ENCODE results near the gene ASH1L. TPM values are rescaled to one million over a fixed set of nuclear protein-coding genes. Genes with fewer than 3 reads are reported as not detected.
"Not testable (repeated sequence)": the region's sequence is repeated elsewhere in the genome, so short reads cannot be mapped to it uniquely, and the experiment has no call there.

Gene ASH1L
- total and polyA plus RNA-seq, 7 experiments from 2014 or later = 20.1 to 109 (median 87.0) TPM

DNA sequence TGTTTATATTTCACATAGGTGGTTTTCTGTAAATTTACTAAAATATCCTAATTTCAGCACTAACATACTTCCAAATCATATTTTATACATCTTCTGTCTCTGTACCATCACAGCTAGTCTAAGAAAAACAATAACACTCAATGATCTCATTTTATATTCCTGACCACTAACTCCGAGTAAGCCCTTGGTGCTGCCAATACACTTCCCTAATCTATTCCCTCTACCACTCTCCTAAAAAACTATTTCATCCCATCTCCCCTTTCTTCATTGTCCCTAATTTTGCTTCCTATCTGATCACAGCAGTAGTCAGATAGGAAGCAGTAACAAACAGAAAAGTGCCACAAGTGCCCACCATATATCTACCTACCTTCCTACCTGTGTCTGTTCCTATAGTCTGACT is 36.2 kb downstream of the ASH1L start:
- ChIA-PET CTCF (no interaction called here), POLR2A (no interaction called here)
- ATAC-seq (no peak), DNase-seq (no peak)
- peaks cover 4% of the 10 kb centered on the region in 2 donors for H3K4me1 ChIP-seq (ENCODE audit: control insufficient read depth in 2 of 2, insufficient read depth in 2 of 2, low read length in 2 of 2)
- H3K27me3 Mint-ChIP-seq = no peaks in the 10 kb centered on the region
- H3K4me3 ChIP-seq (ENCODE audit: low read length) = no peak overlapping the region
- no peaks in the 10 kb centered on the region for H3K9me3 ChIP-seq (ENCODE audit: control insufficient read depth in 2 of 3, low read length in 3 of 3)
- no peak overlapping the region for H3K27ac Mint-ChIP-seq
- H3K36me3 Mint-ChIP-seq = peaks cover 1 to 16% (median 10%) of the 10 kb centered on the region in 5 donors
- H3K36me3 ChIP-seq (ENCODE audit: control insufficient read depth in 2 of 3, insufficient read depth in 3 of 3, low read length in 3 of 3) = no peaks in the 10 kb centered on the region
- no peaks in the 10 kb centered on the region for H3K9me3 Mint-ChIP-seq
- intact Hi-C loops (cut with micrococcal nuclease) = no loop called here
- H3K27me3 ChIP-seq (ENCODE audit: control insufficient read depth in 2 of 2, insufficient read depth in 2 of 2, low read length in 2 of 2) = no peaks in the 10 kb centered on the region
- no peak overlapping the region for H3K4me3 Mint-ChIP-seq
- H3K27ac ChIP-seq (ENCODE audit: low read depth, low read length) = no peak overlapping the region
- peaks cover 26 to 61% (median 39%) of the 10 kb centered on the region in 7 donors for H3K4me1 Mint-ChIP-seq

DNA sequence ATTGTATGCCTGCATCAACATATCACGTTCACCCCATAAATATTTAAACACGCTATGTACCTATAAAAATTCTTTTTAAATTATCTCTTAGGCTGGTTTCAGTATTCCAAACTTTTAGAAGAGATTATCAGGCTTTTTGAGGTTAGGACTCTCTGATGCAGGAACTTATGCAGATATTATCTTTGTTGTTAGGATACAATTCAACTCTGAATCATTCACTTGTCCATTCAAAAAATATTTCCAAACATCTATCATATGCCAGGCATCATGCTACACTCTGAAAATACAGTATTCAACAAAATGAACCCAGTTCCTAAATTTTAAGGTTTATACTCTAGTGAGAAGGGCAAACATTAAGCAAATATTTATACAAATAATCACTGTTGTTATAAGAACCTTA is 40.5 kb downstream of the ASH1L start:
- intact Hi-C loops (cut with micrococcal nuclease) = no loop called here
- H3K36me3 ChIP-seq (ENCODE audit: control insufficient read depth in 2 of 3, insufficient read depth in 3 of 3, low read length in 3 of 3) = peaks cover 0 to 9% (median 3%) of the 10 kb centered on the region in 3 experiments
- ATAC-seq (no peak), DNase-seq (no peak)
- peaks cover 15 to 76% (median 70%) of the 10 kb centered on the region in 7 donors for H3K4me1 Mint-ChIP-seq
- no peak overlapping the region for H3K27ac ChIP-seq (ENCODE audit: low read depth, low read length)
- no peaks in the 10 kb centered on the region for H3K27me3 Mint-ChIP-seq
- H3K4me3 Mint-ChIP-seq = no peak overlapping the region
- ChIA-PET POLR2A (no interaction called here), CTCF (no interaction called here)
- no peak overlapping the region for H3K4me3 ChIP-seq (ENCODE audit: low read length)
- H3K27ac Mint-ChIP-seq = peak overlapping the region in 1 of 9 donors; percentile 23
- peaks cover 4 to 8% of the 10 kb centered on the region in 2 donors for H3K4me1 ChIP-seq (ENCODE audit: control insufficient read depth in 2 of 2, insufficient read depth in 2 of 2, low read length in 2 of 2)
- no peaks in the 10 kb centered on the region for H3K9me3 ChIP-seq (ENCODE audit: control insufficient read depth in 2 of 3, low read length in 3 of 3)
- no peaks in the 10 kb centered on the region for H3K9me3 Mint-ChIP-seq
- peaks cover 4 to 29% (median 23%) of the 10 kb centered on the region in 5 donors for H3K36me3 Mint-ChIP-seq
- no peaks in the 10 kb centered on the region for H3K27me3 ChIP-seq (ENCODE audit: control insufficient read depth in 2 of 2, insufficient read depth in 2 of 2, low read length in 2 of 2)

DNA sequence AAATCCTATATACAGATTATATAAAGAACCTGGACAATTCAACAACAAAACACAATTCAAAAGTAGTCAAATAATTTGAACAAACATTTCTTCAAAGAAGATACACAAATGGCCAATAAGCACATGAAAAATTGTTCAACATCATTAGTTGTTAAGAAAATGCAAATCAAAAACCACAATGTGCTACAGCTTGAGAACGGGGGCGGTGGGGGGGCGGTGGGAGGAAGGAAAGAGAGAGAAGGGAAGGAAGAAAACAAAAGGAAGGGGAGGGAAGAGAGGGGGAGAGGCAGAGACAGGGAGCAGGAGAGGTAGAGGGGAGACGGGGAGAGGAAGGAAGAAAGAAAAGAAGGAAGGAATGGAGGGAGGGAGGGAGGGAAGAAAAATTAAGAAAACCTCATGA is 44.1 kb downstream of the ASH1L start:
- ChIA-PET POLR2A (no interaction called here), CTCF (no interaction called here)
- Histone ChIP-seq H3K9me3 (ENCODE audit: control insufficient read depth in 2 of 3, low read length in 3 of 3) (no peaks in the 10 kb centered on the region), H3K4me3 (ENCODE audit: low read length) (no peak overlapping the region), H3K27me3 (ENCODE audit: control insufficient read depth in 2 of 2, insufficient read depth in 2 of 2, low read length in 2 of 2) (no peaks in the 10 kb centered on the region), H3K27ac (ENCODE audit: low read depth, low read length) (no peak overlapping the region), H3K36me3 (ENCODE audit: control insufficient read depth in 2 of 3, insufficient read depth in 3 of 3, low read length in 3 of 3) (peaks cover 0 to 11% (median 3%) of the 10 kb centered on the region in 3 experiments), H3K4me1 (ENCODE audit: control insufficient read depth in 2 of 2, insufficient read depth in 2 of 2, low read length in 2 of 2) (peaks cover 9 to 20% of the 10 kb centered on the region in 2 donors)
- H3K36me3 Mint-ChIP-seq = peaks cover 4 to 27% (median 26%) of the 10 kb centered on the region in 5 donors
- H3K9me3 Mint-ChIP-seq = no peaks in the 10 kb centered on the region
- H3K4me1 Mint-ChIP-seq = peaks cover 32 to 91% (median 79%) of the 10 kb centered on the region in 7 donors
- peak overlapping the region in 2 of 9 donors; percentile 28 to 62 for H3K27ac Mint-ChIP-seq
- peak overlapping the region in 1 of 10 donors; percentile 37 for H3K4me3 Mint-ChIP-seq
- ATAC-seq (no peak), DNase-seq (no peak)
- H3K27me3 Mint-ChIP-seq = no peaks in the 10 kb centered on the region
- intact Hi-C loops (cut with micrococcal nuclease) = no loop called here

DNA sequence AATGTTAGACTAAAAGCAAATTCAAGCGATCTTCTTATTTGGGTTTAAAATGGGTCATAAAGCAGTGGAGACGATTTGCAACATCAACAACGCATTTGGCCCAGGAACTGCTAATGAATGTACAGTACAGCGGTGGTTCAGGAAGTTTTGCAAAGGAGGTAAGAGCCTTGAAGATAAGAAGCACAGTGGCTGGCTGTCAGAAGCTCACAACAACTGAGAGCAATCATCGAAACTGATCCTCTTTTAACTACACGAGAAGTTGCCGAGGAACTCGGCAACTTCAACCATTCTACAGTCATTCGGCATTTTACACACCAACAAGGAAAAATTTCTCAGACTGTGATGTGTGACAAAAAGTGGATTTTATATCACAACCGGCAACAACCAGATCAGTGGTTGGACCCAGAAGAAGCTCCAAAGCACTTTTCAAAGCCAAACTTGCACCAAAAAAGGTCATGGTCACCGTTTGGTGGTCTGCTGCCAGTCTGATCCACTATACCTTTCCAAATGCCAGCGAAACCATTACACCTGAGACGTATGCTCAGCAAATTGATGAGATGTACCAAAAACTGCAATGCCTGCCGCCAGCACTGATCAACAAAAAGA is 47.9 kb downstream of the ASH1L start:
- Mint-ChIP-seq H3K4me3 (peak overlapping the region; percentile 58 to 82 (median 73)), H3K9me3 (no peaks in the 10 kb centered on the region), H3K4me1 (peaks cover 26 to 76% (median 62%) of the 10 kb centered on the region in 7 donors), H3K27me3 (no peaks in the 10 kb centered on the region), H3K36me3 (peaks cover 0 to 24% (median 18%) of the 10 kb centered on the region in 5 donors), H3K27ac (peak overlapping the region; percentile 52 to 91 (median 85))
- peak; percentile 80 for ATAC-seq
- Histone ChIP-seq H3K36me3 (ENCODE audit: control insufficient read depth in 2 of 3, insufficient read depth in 3 of 3, low read length in 3 of 3) (peaks cover 0 to 13% (median 3%) of the 10 kb centered on the region in 3 experiments), H3K4me1 (ENCODE audit: control insufficient read depth in 2 of 2, insufficient read depth in 2 of 2, low read length in 2 of 2) (peaks cover 9 to 23% of the 10 kb centered on the region in 2 donors), H3K9me3 (ENCODE audit: control insufficient read depth in 2 of 3, low read length in 3 of 3) (no peaks in the 10 kb centered on the region), H3K27me3 (ENCODE audit: control insufficient read depth in 2 of 2, insufficient read depth in 2 of 2, low read length in 2 of 2) (no peaks in the 10 kb centered on the region), H3K4me3 (ENCODE audit: low read length) (no peak overlapping the region), H3K27ac (ENCODE audit: low read depth, low read length) (peak overlapping the region; percentile 52)
- POLR2A ChIA-PET = interaction anchor here (0.5 kb wide), 1 partner anchor 51 kb away, joined by 3 read pairs; no protein-coding TSS in a partner anchor
- intact Hi-C loops (cut with micrococcal nuclease) = loop anchor here in 1 of 2 donors (5.0 kb wide), 1 partner anchor 48 kb away; the partner anchor contains the start of gene ASH1L
- DNase-seq = peak in 7 of 9 donors; percentile 20 to 61 (median 48)
- CTCF ChIA-PET = interaction anchor here (1.7 kb wide), 1 partner anchor 263 kb away, joined by 5 read pairs; no protein-coding TSS in a partner anchor

DNA sequence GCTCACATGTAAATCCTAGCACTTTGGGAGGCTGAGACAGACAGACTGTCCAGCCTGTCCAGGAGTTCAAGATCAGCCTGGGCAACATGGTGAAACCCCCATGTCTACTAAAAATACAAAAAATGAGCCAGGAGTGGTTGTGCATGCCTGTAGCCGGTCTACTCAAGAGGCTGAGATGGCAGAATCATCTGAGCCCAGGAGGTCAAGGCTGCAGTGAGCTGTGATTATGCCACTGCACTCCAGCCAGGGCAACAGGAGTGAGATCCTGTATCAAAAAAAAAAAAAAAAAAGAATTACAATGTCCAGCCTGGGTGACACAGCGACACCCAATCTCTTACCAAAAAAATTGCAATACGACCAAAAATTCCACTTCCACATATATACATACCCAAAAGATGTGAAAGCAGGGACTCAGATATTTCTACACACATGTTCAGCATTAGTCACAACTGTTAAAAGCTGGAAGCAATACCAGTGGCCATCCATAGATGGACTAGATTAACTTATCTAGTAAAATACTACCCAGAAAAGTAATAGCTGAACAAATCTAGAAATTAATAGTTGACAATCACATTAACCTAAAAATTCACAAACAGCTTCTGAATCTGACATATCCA is 49.2 kb downstream of the ASH1L start:
- Mint-ChIP-seq H3K36me3 (peaks cover 0 to 18% (median 13%) of the 10 kb centered on the region in 5 donors), H3K4me3 (peak overlapping the region in 2 of 10 donors; percentile 70 to 79), H3K27me3 (no peaks in the 10 kb centered on the region), H3K27ac (peak overlapping the region in 7 of 9 donors; percentile 2 to 87 (median 38)), H3K9me3 (no peaks in the 10 kb centered on the region), H3K4me1 (peaks cover 31 to 73% (median 62%) of the 10 kb centered on the region in 7 donors)
- Histone ChIP-seq H3K36me3 (ENCODE audit: control insufficient read depth in 2 of 3, insufficient read depth in 3 of 3, low read length in 3 of 3) (peaks cover 0 to 9% (median 0%) of the 10 kb centered on the region in 3 experiments), H3K9me3 (ENCODE audit: control insufficient read depth in 2 of 3, low read length in 3 of 3) (no peaks in the 10 kb centered on the region), H3K27me3 (ENCODE audit: control insufficient read depth in 2 of 2, insufficient read depth in 2 of 2, low read length in 2 of 2) (no peaks in the 10 kb centered on the region), H3K4me1 (ENCODE audit: control insufficient read depth in 2 of 2, insufficient read depth in 2 of 2, low read length in 2 of 2) (peaks cover 9 to 19% of the 10 kb centered on the region in 2 donors), H3K27ac (ENCODE audit: low read depth, low read length) (peak overlapping the region; percentile 27), H3K4me3 (ENCODE audit: low read length) (no peak overlapping the region)
- ATAC-seq = peak; percentile 65
- POLR2A ChIA-PET = no interaction called here
- CTCF ChIA-PET = interaction anchor here (0.6 kb wide), 1 partner anchor 436 kb away, joined by 3 read pairs; no protein-coding TSS in a partner anchor
- no peak for DNase-seq
- intact Hi-C loops (cut with micrococcal nuclease) = loop anchor here in 1 of 2 donors (5.0 kb wide), 1 partner anchor 49 kb away; the partner anchor contains the start of gene ASH1L

DNA sequence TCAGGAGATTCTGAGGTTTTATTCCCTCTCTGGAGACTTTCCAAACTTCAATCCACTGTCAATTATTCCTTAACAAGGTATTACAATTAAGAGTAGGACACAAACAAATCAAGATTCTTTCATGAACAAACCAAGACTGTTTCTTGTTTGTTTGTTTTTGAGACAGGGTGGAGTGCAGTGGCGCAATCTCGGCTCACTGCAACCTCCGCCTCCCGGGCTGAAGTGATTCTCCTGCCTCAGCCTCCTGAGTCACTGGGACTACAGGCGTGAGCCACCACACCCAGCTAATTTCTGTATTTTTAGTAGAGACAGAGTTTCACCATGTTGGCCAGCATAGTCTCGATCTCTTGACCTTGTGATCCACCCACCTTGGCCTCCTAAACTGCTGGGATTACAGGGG is 51.2 kb downstream of the ASH1L start:
- intact Hi-C loops (cut with micrococcal nuclease) = loop anchor here in 1 of 2 donors (5.0 kb wide), 1 partner anchor 51 kb away; the partner anchor contains the start of gene ASH1L
- H3K9me3 ChIP-seq (ENCODE audit: control insufficient read depth in 2 of 3, low read length in 3 of 3); H3K9me3 Mint-ChIP-seq; H3K27me3 Mint-ChIP-seq; H3K36me3 ChIP-seq (ENCODE audit: control insufficient read depth in 2 of 3, insufficient read depth in 3 of 3, low read length in 3 of 3); H3K27me3 ChIP-seq (ENCODE audit: control insufficient read depth in 2 of 2, insufficient read depth in 2 of 2, low read length in 2 of 2); H3K4me3 Mint-ChIP-seq; CTCF ChIA-PET; H3K4me3 ChIP-seq (ENCODE audit: low read length); ATAC-seq; H3K27ac ChIP-seq (ENCODE audit: low read depth, low read length); DNase-seq; POLR2A ChIA-PET: not testable (repeated sequence)
- H3K27ac Mint-ChIP-seq = peak overlapping the region in 7 of 9 donors; percentile 17 to 72 (median 62)
- peaks cover 0 to 10% (median 4%) of the 10 kb centered on the region in 5 donors for H3K36me3 Mint-ChIP-seq
- H3K4me1 Mint-ChIP-seq = peaks cover 29 to 66% (median 57%) of the 10 kb centered on the region in 7 donors
- H3K4me1 ChIP-seq (ENCODE audit: control insufficient read depth in 2 of 2, insufficient read depth in 2 of 2, low read length in 2 of 2) = peaks cover 9 to 24% of the 10 kb centered on the region in 2 donors
